Fibroblast of lung (primary cell): Measurements from ENCODE around the gene DNAH6. TPM values are rescaled to one million over a fixed set of nuclear protein-coding genes. Genes with fewer than 3 reads are reported as not detected.

Experiments used
- DNase-seq, 2 donors: peaks; one replicate each; pipeline versions ENCODE4 v3.0.0 to v3.0.0-alpha.2; 2010; ENCODE audit warnings: low read depth in 2 of 2
- H2AFZ ChIP-seq: 2 replicates; pipeline ENCODE4 v1.5.1; 2012; ENCODE audit warnings: low read length, control low read depth, inconsistent platforms
- H3K27ac ChIP-seq: 2 replicates; pipeline ENCODE4 v1.5.1; 2011; ENCODE audit warnings: low read length, control low read depth; ENCODE audit not compliant: insufficient read depth
- H3K27me3 ChIP-seq: 2 replicates; pipeline ENCODE4 v1.5.1; 2011; ENCODE audit warnings: mild to moderate bottlenecking, low read length; ENCODE audit not compliant: control insufficient read depth, insufficient read depth
- H3K36me3 ChIP-seq: 2 replicates; pipeline ENCODE4 v1.5.1; 2011; ENCODE audit warnings: low read length; ENCODE audit not compliant: control insufficient read depth, insufficient read depth
- H3K4me1 ChIP-seq: 2 replicates; pipeline ENCODE4 v1.5.1; 2011; ENCODE audit warnings: low read length; ENCODE audit not compliant: control insufficient read depth, insufficient read depth; ENCODE audit errors: extremely low read depth
- H3K4me2 ChIP-seq: 2 replicates; pipeline ENCODE4 v1.5.1; 2011; ENCODE audit warnings: low read length, control low read depth; ENCODE audit not compliant: insufficient read depth; ENCODE audit errors: extremely low read depth
- H3K4me3 ChIP-seq, 4 experiments: fragments of 200-600 bp in 1 of 4; sonication (generic) in 1 of 4; replicated peaks in 1 of 4; 2 replicates each; pipeline ENCODE4 v1.5.1; 2011 to 2016; ENCODE audit warnings: low read length in 4 of 4, low read depth in 3 of 4, mild to moderate bottlenecking in 3 of 4, control low read depth in 2 of 4, inconsistent platforms in 1 of 4, mixed read lengths in 1 of 4; ENCODE audit not compliant: insufficient read depth in 1 of 4; ENCODE audit errors: control extremely low read depth in 1 of 4
- H3K79me2 ChIP-seq: 2 replicates; pipeline ENCODE4 v1.5.1; 2012; ENCODE audit warnings: mild to moderate bottlenecking, low read length, inconsistent platforms; ENCODE audit not compliant: control insufficient read depth, insufficient read depth
- H3K9ac ChIP-seq: 2 replicates; pipeline ENCODE4 v1.5.1; 2011; ENCODE audit warnings: mild to moderate bottlenecking, low read length, control low read depth; ENCODE audit not compliant: insufficient read depth
- H3K9me3 ChIP-seq: 2 replicates; pipeline ENCODE4 v1.5.1; 2012; ENCODE audit warnings: low read depth, low read length; ENCODE audit not compliant: control insufficient read depth, insufficient read depth
- H4K20me1 ChIP-seq: 2 replicates; pipeline ENCODE4 v1.5.1; 2011; ENCODE audit warnings: low read length; ENCODE audit not compliant: control insufficient read depth, insufficient read depth; ENCODE audit errors: extremely low read depth
- CTCF ChIP-seq, 2 donors: IDR thresholded peaks in 1 of 2; conservative IDR thresholded peaks in 1 of 2; 1 replicate in 1 of 2; 2 replicates in 1 of 2; pipeline ENCODE4 v1.5.1; 2011 to 2012; ENCODE audit warnings: low read length in 2 of 2, control low read depth in 1 of 2, inconsistent platforms in 1 of 2, low read depth in 1 of 2, mild to moderate bottlenecking in 1 of 2
- EZH2 ChIP-seq: IDR thresholded peaks from 2 replicates; pipeline ENCODE4 v1.5.1; 2012; ENCODE audit warnings: low read length, control low read depth, mild to moderate bottlenecking; ENCODE audit errors: missing control alignments
- polyA plus RNA-seq, 2 donors: library from polyadenylated mRNA; depleted of rRNA in 1 of 2; stranded (reverse) in 1 of 2; unstranded in 1 of 2; fragments of >200 nt; gene quantifications; 2 replicates each; pipeline ENCODE4 v1.2.1, GENCODE V29; 2011 to 2012; ENCODE audit warnings: missing spikeins in 1 of 2
- total RNA-seq: library from RNA; depleted of rRNA; stranded (reverse); fragments of >200 nt; gene quantifications from 2 replicates; pipeline ENCODE4 v1.2.1, GENCODE V29; 2014

The DNAH6 gene
- total and polyA plus RNA-seq, 2 donors (not counting 1 experiment from before 2014, with no cell fraction given): under 0.01 to 0.01 TPM

- Histone ChIP-seq H2AFZ (no peak overlapping the region), H3K36me3 (no peaks in the 10 kb centered on the region), H3K9me3 (no peaks in the 10 kb centered on the region), H3K27me3 (no peaks in the 10 kb centered on the region), H3K4me2 (no peak overlapping the region), H4K20me1 (no peaks in the 10 kb centered on the region), H3K79me2 (no peaks in the 10 kb centered on the region), H3K27ac (no peak overlapping the region), H3K4me1 (peaks cover 2% of the 10 kb centered on the region), H3K9ac (no peak overlapping the region), H3K4me3 (no peak overlapping the region)
- DNase-seq: no peak
- TF ChIP-seq CTCF (conservative IDR thresholded peaks at IDR 0.05 in 1 of 2, IDR thresholded peaks at IDR 0.05 in 1 of 2; ENCODE audit: low read depth in 1 of 2, low read length in 2 of 2) (no peak), EZH2 (no peak)
Observed at GRCh38 chr2:84816426-84817026, 300.2 kb downstream of the DNAH6 start.

- Histone ChIP-seq H3K27ac (no peak overlapping the region), H3K79me2 (no peaks in the 10 kb centered on the region), H3K9ac (no peak overlapping the region), H3K4me3 (no peak overlapping the region), H3K4me1 (peaks cover 2% of the 10 kb centered on the region), H2AFZ (no peak overlapping the region), H3K27me3 (no peaks in the 10 kb centered on the region), H3K36me3 (no peaks in the 10 kb centered on the region), H3K9me3 (no peaks in the 10 kb centered on the region), H3K4me2 (no peak overlapping the region), H4K20me1 (no peaks in the 10 kb centered on the region)
- DNase-seq: no peak
- TF ChIP-seq EZH2 (no peak), CTCF (conservative IDR thresholded peaks at IDR 0.05 in 1 of 2, IDR thresholded peaks at IDR 0.05 in 1 of 2; ENCODE audit: low read depth in 1 of 2, low read length in 2 of 2) (no peak)
Observed at GRCh38 chr2:84817239-84817655, 300.9 kb downstream of the DNAH6 start.

GRCh38 chr2:84821806-84822205 lies 305.5 kb downstream of the DNAH6 start:
- Histone ChIP-seq H3K9ac (no peak overlapping the region), H3K36me3 (no peaks in the 10 kb centered on the region), H4K20me1 (no peaks in the 10 kb centered on the region), H3K4me3 (no peak overlapping the region), H3K79me2 (no peaks in the 10 kb centered on the region), H2AFZ (no peak overlapping the region), H3K27me3 (no peaks in the 10 kb centered on the region), H3K4me2 (no peak overlapping the region), H3K9me3 (no peaks in the 10 kb centered on the region), H3K4me1 (no peaks in the 10 kb centered on the region), H3K27ac (no peak overlapping the region)
- no peak for TF ChIP-seq EZH2
- no peak for TF ChIP-seq CTCF (conservative IDR thresholded peaks at IDR 0.05 in 1 of 2, IDR thresholded peaks at IDR 0.05 in 1 of 2; ENCODE audit: low read depth in 1 of 2, low read length in 2 of 2)
- DNase-seq: no peak
